GM21367 (cell line): ENCODE results near the gene ZNF503.
A peak's percentile ranks its signal among the peaks of the same experiment; 100 is the strongest.
"Not testable (repeated sequence)": the region's sequence is repeated elsewhere in the genome, so short reads cannot be mapped to it uniquely, and the experiment has no call there.

Source experiments
- ATAC-seq: cut with Tn5 transposase; IDR thresholded peaks from one replicate; pipeline ENCODE4 v1.9.1; 2021; ENCODE audit not compliant: unreplicated experiment

The ZNF503 gene

GRCh38 chr10:75396631-75397495, 4.7 kb downstream of the ZNF503 start:
- ATAC-seq: no peak

- no peak for ATAC-seq
Observed at GRCh38 chr10:75395932-75396630, 5.5 kb downstream of the ZNF503 start.

GRCh38 chr10:75395066-75395931, 6.3 kb downstream of the ZNF503 start:
- ATAC-seq: no peak

GRCh38 chr10:75394221-75394620, 7.3 kb downstream of the ZNF503 start:
- no peak for ATAC-seq

- no peak for ATAC-seq
Observed at GRCh38 chr10:75392744-75393143, 8.8 kb downstream of the ZNF503 start.

- no peak for ATAC-seq
Observed at GRCh38 chr10:75392271-75392670, 9.3 kb downstream of the ZNF503 start.

GRCh38 chr10:75390178-75390577, 11.4 kb downstream of the ZNF503 start:
- no peak for ATAC-seq

GRCh38 chr10:75388082-75388481, 13.5 kb downstream of the ZNF503 start:
- ATAC-seq: no peak

GRCh38 chr10:75386128-75386527, 15.4 kb downstream of the ZNF503 start:
- ATAC-seq: no peak

GRCh38 chr10:75379817-75380216, 21.7 kb downstream of the ZNF503 start:
- ATAC-seq: no peak

GRCh38 chr10:75379212-75379724, 22.3 kb downstream of the ZNF503 start:
- ATAC-seq: no peak

- ATAC-seq: no peak
Observed at GRCh38 chr10:75378379-75378778, 23.2 kb downstream of the ZNF503 start.

GRCh38 chr10:75377869-75378268, 23.7 kb downstream of the ZNF503 start:
- no peak for ATAC-seq

GRCh38 chr10:75375838-75376237, 25.7 kb downstream of the ZNF503 start:
- ATAC-seq: peak; percentile 91

GRCh38 chr10:75371010-75371409, 30.6 kb downstream of the ZNF503 start:
- no peak for ATAC-seq

GRCh38 chr10:75369838-75370237, 31.7 kb downstream of the ZNF503 start:
- ATAC-seq: not testable (repeated sequence)

- ATAC-seq: no peak
Observed at GRCh38 chr10:75367901-75368300, 33.7 kb downstream of the ZNF503 start.

GRCh38 chr10:75367021-75367487, 34.5 kb downstream of the ZNF503 start:
- no peak for ATAC-seq

GRCh38 chr10:75363431-75363830, 38.1 kb downstream of the ZNF503 start:
- no peak for ATAC-seq

GRCh38 chr10:75359876-75360275, 41.7 kb downstream of the ZNF503 start:
- not testable (repeated sequence) for ATAC-seq

GRCh38 chr10:75358835-75359421, 42.6 kb downstream of the ZNF503 start:
- ATAC-seq: no peak
